GM18526 (cell line): ENCODE data around the gene TBC1D8.

Experiments used
- POLR2A ChIP-seq: IDR thresholded peaks from 3 replicates; pipeline ENCODE4 v1.6.1; 2011; ENCODE audit not compliant: insufficient read length; ENCODE audit errors: extremely low read depth

TBC1D8 gene

GRCh38 chr2:101082998-101083397 is 68.2 kb downstream of the TBC1D8 start:
- TF ChIP-seq POLR2A = no peak

- no peak for TF ChIP-seq POLR2A
Observed at GRCh38 chr2:101081375-101081907, 69.7 kb downstream of the TBC1D8 start.

GRCh38 chr2:101080211-101081068 is 70.7 kb downstream of the TBC1D8 start:
- no peak for TF ChIP-seq POLR2A

GRCh38 chr2:101076581-101076980 is 74.6 kb downstream of the TBC1D8 start:
- no peak for TF ChIP-seq POLR2A

- TF ChIP-seq POLR2A = no peak
Observed at GRCh38 chr2:101064868-101065549, 86.2 kb downstream of the TBC1D8 start.

GRCh38 chr2:101064505-101064867 is 86.7 kb downstream of the TBC1D8 start:
- no peak for TF ChIP-seq POLR2A

- no peak for TF ChIP-seq POLR2A
Observed at GRCh38 chr2:101064125-101064502, 87.1 kb downstream of the TBC1D8 start.

- no peak for TF ChIP-seq POLR2A
Observed at GRCh38 chr2:101063352-101064124, 87.6 kb downstream of the TBC1D8 start.

- TF ChIP-seq POLR2A = no peak
Observed at GRCh38 chr2:101058386-101058785, 92.8 kb downstream of the TBC1D8 start.

GRCh38 chr2:101057051-101057933 is 93.9 kb downstream of the TBC1D8 start:
- TF ChIP-seq POLR2A = no peak

GRCh38 chr2:101053117-101053516 is 98.1 kb downstream of the TBC1D8 start:
- TF ChIP-seq POLR2A = no peak

- no peak for TF ChIP-seq POLR2A
Observed at GRCh38 chr2:101052147-101052546, 99.0 kb downstream of the TBC1D8 start.

- no peak for TF ChIP-seq POLR2A
Observed at GRCh38 chr2:101048756-101049155, 102.4 kb downstream of the TBC1D8 start.

GRCh38 chr2:101047774-101048173 is 103.4 kb downstream of the TBC1D8 start:
- no peak for TF ChIP-seq POLR2A
